Neutrophil (primary cell): ENCODE data around the gene AKAP7.

Source experiments
- H3K27ac ChIP-seq: fragments of 200-600 bp; sonication (generic); 2 replicates; pipeline ENCODE4 v1.5.1; 2016; ENCODE audit warnings: mild to moderate bottlenecking, moderate library complexity
- H3K27me3 ChIP-seq: fragments of 200-600 bp; sonication (generic); 2 replicates; pipeline ENCODE4 v1.6.0; 2016; ENCODE audit warnings: mild to moderate bottlenecking
- H3K36me3 ChIP-seq: fragments of 200-600 bp; sonication (generic); 2 replicates; pipeline ENCODE4 v1.5.1; 2017
- H3K4me1 ChIP-seq, 2 experiments: fragments of 200-600 bp in 1 of 2; sonication (generic) in 1 of 2; 1 replicate in 1 of 2; 2 replicates in 1 of 2; pipeline versions ENCODE4 v1.5.1 to v1.6.1; 2013 to 2016; ENCODE audit warnings: low read depth in 1 of 2, low read length in 1 of 2, mild to moderate bottlenecking in 1 of 2, moderate library complexity in 1 of 2; ENCODE audit not compliant: control insufficient read depth in 1 of 2, insufficient read depth in 1 of 2
- H3K4me3 ChIP-seq, 2 experiments: fragments of 200-600 bp in 1 of 2; sonication (generic) in 1 of 2; 1 replicate in 1 of 2; 2 replicates in 1 of 2; pipeline ENCODE4 v1.5.1; 2013 to 2016; ENCODE audit warnings: low read depth in 1 of 2, low read length in 1 of 2, mild to moderate bottlenecking in 1 of 2, moderate library complexity in 1 of 2
- H3K9me3 ChIP-seq: fragments of 200-600 bp; sonication (generic); 2 replicates; pipeline ENCODE4 v1.5.1; 2016
- TF ChIP-seq, protein P1 (sequence below): fragments of 200-600 bp; sonication (generic); IDR thresholded peaks from 2 replicates; pipeline ENCODE4 v1.5.1; 2016; ENCODE audit warnings: antibody characterized with exemption

AKAP7 gene

DNA sequence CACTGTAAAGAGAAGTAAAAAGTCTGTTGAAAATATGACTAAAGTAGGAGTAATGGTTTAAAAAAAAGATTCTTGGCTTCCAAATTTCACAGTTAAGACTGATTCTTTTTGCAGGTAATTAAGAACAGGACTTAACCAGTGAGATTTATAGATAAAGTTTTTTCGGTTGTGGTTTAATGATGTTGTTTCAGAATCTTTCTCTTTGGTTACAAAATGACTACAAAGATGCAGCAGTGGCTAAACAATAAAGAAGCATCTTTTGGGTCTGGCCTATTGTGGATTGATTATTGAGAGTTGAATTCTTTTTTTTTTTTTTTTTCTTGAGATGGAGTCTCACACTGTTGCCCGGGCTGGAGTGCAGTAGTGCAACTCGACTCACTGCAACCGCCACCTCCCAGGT lies 109.7 kb downstream of the AKAP7 start:
- Histone ChIP-seq H3K4me3 (no peak overlapping the region), H3K4me1 (peaks cover 0 to under 1% of the 10 kb centered on the region in 2 experiments), H3K9me3 (no peaks in the 10 kb centered on the region), H3K27me3 (no peaks in the 10 kb centered on the region), H3K36me3 (no peaks in the 10 kb centered on the region), H3K27ac (no peak overlapping the region)
- TF ChIP-seq, protein P1, sequence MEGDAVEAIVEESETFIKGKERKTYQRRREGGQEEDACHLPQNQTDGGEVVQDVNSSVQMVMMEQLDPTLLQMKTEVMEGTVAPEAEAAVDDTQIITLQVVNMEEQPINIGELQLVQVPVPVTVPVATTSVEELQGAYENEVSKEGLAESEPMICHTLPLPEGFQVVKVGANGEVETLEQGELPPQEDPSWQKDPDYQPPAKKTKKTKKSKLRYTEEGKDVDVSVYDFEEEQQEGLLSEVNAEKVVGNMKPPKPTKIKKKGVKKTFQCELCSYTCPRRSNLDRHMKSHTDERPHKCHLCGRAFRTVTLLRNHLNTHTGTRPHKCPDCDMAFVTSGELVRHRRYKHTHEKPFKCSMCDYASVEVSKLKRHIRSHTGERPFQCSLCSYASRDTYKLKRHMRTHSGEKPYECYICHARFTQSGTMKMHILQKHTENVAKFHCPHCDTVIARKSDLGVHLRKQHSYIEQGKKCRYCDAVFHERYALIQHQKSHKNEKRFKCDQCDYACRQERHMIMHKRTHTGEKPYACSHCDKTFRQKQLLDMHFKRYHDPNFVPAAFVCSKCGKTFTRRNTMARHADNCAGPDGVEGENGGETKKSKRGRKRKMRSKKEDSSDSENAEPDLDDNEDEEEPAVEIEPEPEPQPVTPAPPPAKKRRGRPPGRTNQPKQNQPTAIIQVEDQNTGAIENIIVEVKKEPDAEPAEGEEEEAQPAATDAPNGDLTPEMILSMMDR, result no peak

DNA sequence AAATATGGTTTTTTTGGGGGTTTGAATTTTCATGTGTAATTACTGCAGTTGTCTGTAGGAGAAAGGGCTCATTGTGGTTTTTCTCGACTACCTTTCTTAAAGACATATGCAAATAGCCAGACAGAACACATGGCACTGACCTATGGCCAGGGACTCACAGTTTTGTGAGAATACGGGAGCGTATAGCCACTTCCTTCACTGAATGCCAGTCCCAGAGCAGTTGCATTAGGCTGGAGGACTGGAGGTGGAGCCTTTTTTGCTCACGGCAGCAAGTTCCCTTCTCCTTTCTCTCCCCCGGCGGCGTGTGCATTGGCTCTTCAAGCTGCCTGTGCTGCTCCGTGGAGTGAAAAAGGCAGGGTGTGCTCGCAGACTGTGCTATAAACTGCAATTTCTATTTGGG lies 114.9 kb downstream of the AKAP7 start:
- TF ChIP-seq, protein P1, result no peak
- Histone ChIP-seq H3K4me1 (peaks cover 0 to 7% of the 10 kb centered on the region in 2 experiments), H3K27ac (no peak overlapping the region), H3K9me3 (no peaks in the 10 kb centered on the region), H3K27me3 (no peaks in the 10 kb centered on the region), H3K36me3 (no peaks in the 10 kb centered on the region), H3K4me3 (no peak overlapping the region)

DNA sequence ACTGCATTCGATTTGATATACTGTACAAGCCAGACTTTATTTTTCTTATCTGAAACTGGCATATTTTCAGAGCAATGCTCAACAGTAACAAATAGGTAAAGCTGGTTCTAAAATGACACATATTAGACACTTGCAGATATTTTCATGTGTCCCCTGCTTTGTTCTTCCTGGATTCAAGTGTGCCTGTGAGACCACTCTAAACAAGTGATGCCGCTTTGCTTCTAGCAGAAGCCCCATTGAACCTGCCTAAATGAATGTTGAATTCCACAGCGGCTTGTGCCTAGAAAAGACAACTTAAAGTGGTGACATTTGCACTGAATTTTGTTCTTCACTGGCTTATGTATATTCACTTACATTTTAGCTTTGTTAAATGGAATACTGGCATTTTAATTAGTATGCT lies 115.7 kb downstream of the AKAP7 start:
- Histone ChIP-seq H3K36me3 (no peaks in the 10 kb centered on the region), H3K4me1 (peaks cover 0 to 7% of the 10 kb centered on the region in 2 experiments), H3K4me3 (no peak overlapping the region), H3K27me3 (no peaks in the 10 kb centered on the region), H3K9me3 (no peaks in the 10 kb centered on the region), H3K27ac (no peak overlapping the region)
- TF ChIP-seq, protein P1, result no peak

DNA sequence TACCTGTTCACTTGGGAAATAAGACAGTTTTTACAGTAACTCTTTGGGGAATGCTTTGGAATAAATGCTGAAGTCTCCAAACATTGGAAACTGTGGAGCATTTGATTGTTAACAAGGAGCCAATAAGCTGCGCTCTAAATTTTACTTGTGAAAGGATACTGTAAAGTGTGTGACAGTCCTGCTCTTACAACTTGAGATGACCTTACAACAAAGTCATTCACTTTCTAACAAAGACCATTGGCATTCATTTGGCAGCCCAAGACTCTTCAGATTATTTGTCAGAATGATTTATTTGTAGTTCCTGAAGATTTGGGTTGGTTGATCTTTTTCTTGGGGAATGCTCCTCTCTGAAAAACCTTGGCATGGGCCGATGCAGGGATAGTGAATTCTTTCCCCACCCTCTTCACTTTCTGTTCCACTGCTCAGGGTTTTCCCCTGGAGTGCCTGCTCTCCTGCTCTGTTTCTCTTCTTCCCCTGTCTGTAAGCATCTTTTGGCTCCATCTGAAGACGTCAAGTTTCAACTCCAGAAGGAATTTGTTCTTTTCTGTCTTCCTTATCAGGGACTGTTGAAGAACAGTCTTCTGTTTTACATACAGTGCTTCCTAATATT lies 116.4 kb downstream of the AKAP7 start:
- Histone ChIP-seq H3K9me3 (no peaks in the 10 kb centered on the region), H3K36me3 (no peaks in the 10 kb centered on the region), H3K4me3 (no peak overlapping the region), H3K4me1 (peaks cover 0 to 7% of the 10 kb centered on the region in 2 experiments), H3K27ac (no peak overlapping the region), H3K27me3 (no peaks in the 10 kb centered on the region)
- TF ChIP-seq, protein P1, result no peak

DNA sequence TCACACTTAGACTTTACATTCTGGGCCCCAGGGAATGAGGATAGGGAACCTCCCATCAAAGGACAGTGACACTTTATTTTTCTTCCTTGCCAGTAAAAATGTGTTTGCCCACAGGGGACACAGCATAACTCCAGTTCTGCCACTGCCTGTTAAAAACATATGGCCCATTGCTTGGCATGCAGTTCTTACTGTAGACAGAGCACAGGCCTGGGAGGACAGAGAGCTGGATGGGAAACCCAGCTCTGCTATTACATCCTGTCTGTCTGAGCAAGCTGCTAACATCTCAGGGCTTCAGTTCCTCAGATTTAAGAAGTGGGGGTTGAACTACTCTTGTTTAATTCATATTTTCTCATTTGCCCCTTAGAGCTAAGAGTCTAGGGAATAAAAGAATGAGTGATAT lies 120.2 kb downstream of the AKAP7 start:
- no peaks in the 10 kb centered on the region for H3K36me3 ChIP-seq
- no peaks in the 10 kb centered on the region for H3K9me3 ChIP-seq
- TF ChIP-seq, protein P1, result no peak
- H3K27ac ChIP-seq, result no peak overlapping the region
- no peaks in the 10 kb centered on the region for H3K27me3 ChIP-seq
- peaks cover 0 to 1% of the 10 kb centered on the region in 2 experiments for H3K4me1 ChIP-seq
- H3K4me3 ChIP-seq, result no peak overlapping the region
